GM13977 (cell line): ENCODE measurements around the gene RELN.

ENCODE experiments used
- DNase-seq: peaks from one replicate; pipeline ENCODE4 v3.0.0; 2012; ENCODE audit warnings: low spot score
- in situ Hi-C: fragments of 300-500 bp; cut with MboI; formaldehyde crosslinking; loops from one replicate; pipeline ENCODE4 v1.12.0; 2022; ENCODE audit warnings: low sequenced_read_pairs, low pct_unique_long_range_greater_than_20kb, mixed read lengths, inconsistent platforms; ENCODE audit not compliant: unreplicated experiment
- TF ChIP-seq, protein P1 (sequence below): IDR thresholded peaks from 2 replicates; pipeline ENCODE4 v1.5.1; 2012; ENCODE audit warnings: mild to moderate bottlenecking, control low read depth; ENCODE audit not compliant: insufficient read depth; ENCODE audit errors: extremely low read depth, missing control alignments

RELN gene

DNA sequence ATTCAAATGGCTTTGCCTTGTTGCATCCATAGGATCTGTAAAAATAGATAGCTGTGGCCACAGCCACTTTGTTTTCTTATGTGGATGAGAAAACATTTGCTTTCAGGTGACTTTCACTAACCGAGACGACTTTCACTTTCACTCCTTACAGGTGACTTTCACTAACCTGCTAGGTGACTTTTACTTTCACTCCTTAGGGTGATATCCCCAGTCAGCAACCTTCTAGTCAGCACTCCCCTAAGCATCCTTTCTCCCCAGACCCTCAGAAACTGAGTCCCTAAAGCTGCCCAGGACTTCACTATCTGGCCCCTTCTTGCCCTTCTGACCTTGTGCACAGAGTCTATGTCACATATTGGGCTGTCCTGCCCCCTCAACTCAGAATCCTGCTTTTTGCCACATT is 177.5 kb downstream of the RELN start:
- in situ Hi-C loops, result no loop called here
- DNase-seq, result peak; percentile 15
- TF ChIP-seq, protein P1, sequence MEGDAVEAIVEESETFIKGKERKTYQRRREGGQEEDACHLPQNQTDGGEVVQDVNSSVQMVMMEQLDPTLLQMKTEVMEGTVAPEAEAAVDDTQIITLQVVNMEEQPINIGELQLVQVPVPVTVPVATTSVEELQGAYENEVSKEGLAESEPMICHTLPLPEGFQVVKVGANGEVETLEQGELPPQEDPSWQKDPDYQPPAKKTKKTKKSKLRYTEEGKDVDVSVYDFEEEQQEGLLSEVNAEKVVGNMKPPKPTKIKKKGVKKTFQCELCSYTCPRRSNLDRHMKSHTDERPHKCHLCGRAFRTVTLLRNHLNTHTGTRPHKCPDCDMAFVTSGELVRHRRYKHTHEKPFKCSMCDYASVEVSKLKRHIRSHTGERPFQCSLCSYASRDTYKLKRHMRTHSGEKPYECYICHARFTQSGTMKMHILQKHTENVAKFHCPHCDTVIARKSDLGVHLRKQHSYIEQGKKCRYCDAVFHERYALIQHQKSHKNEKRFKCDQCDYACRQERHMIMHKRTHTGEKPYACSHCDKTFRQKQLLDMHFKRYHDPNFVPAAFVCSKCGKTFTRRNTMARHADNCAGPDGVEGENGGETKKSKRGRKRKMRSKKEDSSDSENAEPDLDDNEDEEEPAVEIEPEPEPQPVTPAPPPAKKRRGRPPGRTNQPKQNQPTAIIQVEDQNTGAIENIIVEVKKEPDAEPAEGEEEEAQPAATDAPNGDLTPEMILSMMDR, result no peak

DNA sequence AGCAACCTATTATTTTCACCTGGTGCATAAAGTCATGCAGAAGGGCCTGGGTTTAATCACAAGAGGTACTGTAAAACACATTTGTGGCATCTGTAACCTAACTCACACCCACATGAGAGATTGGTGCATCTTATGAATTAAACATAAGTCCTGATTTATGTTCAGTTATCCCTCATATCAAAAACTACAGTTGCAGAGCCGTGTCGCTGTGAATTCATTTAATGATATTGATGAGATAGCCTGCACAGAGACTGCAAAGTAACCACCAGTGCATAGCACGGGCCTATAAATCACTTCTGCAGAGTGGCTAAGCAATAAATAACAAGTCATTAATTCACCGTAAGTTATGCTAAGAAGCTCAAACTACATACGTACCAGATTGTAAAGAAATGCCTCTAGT is 178.2 kb downstream of the RELN start:
- TF ChIP-seq, protein P1, result no peak
- no peak for DNase-seq
- in situ Hi-C loops, result no loop called here

DNA sequence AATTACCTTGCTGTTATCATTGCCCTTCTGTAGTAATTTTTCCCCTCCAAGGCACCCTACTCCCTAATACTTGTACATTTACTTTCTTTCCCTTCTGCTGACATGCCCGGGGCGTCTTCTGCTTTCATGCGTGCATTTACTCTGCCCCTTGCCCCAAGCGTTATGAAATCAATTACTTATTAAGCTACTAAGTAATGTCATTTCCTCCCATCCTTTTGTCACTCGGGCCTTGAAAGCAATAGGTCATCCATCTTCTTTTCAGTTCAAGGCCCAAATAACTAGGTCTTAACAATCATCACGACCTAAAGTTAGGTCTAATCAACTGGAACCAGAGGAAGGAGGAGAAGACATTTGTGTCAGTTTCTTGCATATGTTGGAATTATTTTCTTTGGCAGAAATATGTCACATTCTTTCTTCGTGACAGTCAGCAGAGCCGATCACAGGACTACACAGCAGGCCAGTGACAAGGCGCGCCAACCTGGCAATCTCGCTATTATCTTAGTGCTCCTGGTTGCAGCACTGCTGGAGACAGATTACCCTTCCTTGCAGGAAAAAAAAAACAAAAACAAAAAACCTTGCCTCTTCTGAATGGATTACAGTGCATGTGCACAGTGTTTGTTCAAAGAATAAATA is 179.2 kb downstream of the RELN start:
- TF ChIP-seq, protein P1, result no peak
- in situ Hi-C loops, result no loop called here
- no peak for DNase-seq

DNA sequence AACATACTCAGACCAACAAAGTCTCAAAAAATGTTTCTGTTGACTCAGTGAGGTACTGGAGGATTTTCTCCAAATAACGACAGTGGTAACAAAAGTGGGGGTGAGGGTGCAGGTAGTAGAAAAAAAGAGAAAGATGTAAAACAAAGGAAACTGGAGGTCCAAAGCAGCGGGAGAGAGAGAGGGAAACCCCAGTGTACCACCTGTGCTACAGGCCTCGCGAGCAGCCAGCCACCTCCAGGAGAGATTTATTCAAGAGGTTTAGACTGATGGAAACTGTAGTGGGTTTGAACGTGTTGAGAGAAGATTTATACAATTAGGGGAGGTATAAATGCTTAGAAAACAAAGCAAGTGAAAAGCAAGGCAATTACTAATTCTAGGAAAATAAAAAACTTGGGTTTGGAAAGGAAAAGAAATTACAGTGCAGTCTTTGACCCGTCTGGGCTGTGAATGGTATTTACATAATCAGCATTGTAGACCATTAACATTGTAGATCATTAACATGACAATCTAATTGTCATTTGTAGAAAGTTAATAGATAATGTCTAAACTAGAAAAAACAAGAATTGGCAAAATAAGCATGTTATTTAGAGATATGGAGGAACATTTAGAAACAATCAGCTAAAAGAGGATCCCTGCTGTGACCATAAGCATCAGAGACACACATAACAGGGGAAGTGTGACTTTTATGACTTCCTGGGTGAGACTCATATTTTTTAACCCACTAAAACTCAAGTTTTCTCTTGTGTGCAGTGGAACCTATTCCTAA is 180.0 kb downstream of the RELN start:
- DNase-seq, result no peak
- TF ChIP-seq, protein P1, result no peak
- in situ Hi-C loops, result no loop called here

DNA sequence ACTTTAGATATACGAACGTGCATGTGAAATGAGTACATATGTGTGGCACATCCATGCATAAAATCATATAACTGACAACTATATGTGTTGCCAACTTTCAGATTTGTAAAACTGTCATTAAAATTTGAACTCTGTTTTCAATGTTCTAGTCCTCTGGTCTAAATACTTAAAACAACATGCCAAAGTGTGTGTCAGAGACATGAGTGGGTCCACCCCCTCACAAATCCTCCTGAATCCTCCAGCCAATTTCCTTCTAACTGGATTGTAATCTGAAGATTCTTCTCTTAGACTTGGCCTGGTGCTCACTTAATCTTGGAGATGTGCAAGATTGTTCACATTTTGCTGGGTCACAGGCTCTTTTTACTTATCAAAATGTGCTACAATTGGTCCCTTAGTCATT is 184.1 kb downstream of the RELN start:
- no peak for DNase-seq
- in situ Hi-C loops, result no loop called here
- TF ChIP-seq, protein P1, result no peak

DNA sequence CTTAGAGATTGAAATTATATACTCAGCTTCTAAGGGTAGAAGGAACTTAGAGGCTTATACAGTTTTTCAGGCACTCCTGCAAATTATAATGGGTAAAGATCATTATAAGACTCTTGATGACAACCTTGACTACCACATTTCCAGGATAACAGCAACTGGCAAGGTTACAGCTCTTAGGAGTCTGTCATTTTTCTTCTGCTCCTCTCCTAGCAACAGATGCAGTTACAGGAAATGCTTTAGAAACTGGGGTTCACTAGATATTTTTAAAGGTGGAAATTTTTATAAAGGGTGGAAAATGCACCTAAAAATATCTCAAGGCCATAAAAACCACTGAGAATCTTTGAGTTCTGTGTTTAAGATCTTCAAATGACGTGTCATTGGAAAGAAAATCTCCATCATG is 185.8 kb downstream of the RELN start:
- TF ChIP-seq, protein P1, result no peak
- no peak for DNase-seq

More for the DNA sequence above, 185.8 kb downstream of the RELN start:
- in situ Hi-C loops, result no loop called here
